ENCODE results near the gene ROBO2. TPM values are rescaled to one million over a fixed set of nuclear protein-coding genes. Genes with fewer than 3 reads are reported as not detected.

The ROBO2 gene
- polyA plus RNA-seq, 2 of the 4 experiments (the other 2 are of a cell fraction): 0.04 TPM; not detected in 1

DNA sequence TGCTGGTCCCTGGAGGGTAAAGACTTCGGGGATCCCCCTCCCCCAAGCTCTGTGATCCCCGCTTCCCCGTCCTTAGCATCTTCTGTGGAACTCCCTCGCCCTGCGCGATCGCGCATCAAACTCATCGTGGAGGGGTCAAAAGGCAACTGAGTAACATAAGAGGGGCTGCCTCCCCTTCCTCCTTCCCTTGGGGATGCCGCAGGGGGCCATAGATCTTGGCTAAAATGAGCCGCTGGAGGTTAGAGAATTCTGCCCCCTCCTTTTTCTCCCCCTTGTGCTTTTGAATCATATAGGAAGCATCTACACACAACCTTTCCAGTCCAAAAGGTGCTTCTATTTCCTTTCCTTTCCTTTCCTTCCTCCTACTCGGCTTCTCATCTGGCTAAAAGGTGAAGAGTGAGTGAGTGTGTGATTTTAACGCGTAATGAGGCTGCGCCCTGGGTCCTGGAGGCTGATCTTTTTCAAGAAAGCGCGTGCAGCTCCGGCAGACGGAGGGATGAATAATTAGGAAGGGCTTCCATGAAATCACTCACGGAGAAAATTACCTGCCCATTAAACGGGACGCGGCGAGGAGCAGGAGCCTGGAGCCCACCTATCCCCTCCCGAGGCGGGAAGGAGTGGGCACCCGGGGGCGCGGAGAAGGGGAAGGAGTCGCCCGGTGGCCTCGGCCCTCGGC lies 831 bp upstream of the ROBO2 start:
- POLR2A ChIA-PET: no interaction called here
- ATAC-seq (peak; percentile 30 to 58; a peak in 5 of 6 replicates), FAIRE-seq (no peak), DNase-seq (ENCODE audit: low read depth in 1 of 2, low spot score in 1 of 2) (no peak)
- 27% methylated on average over 24 of the region's 33 CpGs for WGBS (ENCODE audit: missing lambda C conversion rate)
- Histone ChIP-seq H3K27ac (no peak overlapping the region), H3K4me2 (peak overlapping the region; percentile 62), H3K4me3 (peak overlapping the region; percentile 29; the same call in 1 of the 3 replicates), H3K9me3 (no peaks in the 10 kb centered on the region), H3K4me1 (peaks cover 9% of the 10 kb centered on the region; the same call in 1 of the 3 replicates)
- CTCF ChIA-PET: interaction anchor here (0.8 to 2.4 kb wide), 13 partner anchors 10 to 1606 kb away, joined by 3 to 23 read pairs (median 4); no protein-coding TSS in a partner anchor
- TF ChIP-seq CHD2 (IDR thresholded peaks at IDR 0.05; ENCODE audit: low read length, partially characterized antibody) (no peak), ZFP36 (IDR thresholded peaks at IDR 0.05; ENCODE audit: borderline replicate concordance, partially characterized antibody) (no peak), USF2 (IDR thresholded peaks at IDR 0.05) (no peak), GATA3 (IDR thresholded peaks at IDR 0.05; ENCODE audit: borderline replicate concordance) (no peak), RCOR1 (IDR thresholded peaks at IDR 0.05; ENCODE audit: low read depth, low read length) (no peak), CBX8 (IDR thresholded peaks at IDR 0.05) (no peak), ZNF302 (CRISPR knock-in tag; IDR thresholded peaks at IDR 0.05) (no peak), ZC3H11A (IDR thresholded peaks at IDR 0.05) (no peak), EHMT2 (IDR thresholded peaks at IDR 0.05; ENCODE audit: low read depth) (no peak), FOXS1 (CRISPR knock-in tag; IDR thresholded peaks at IDR 0.05) (no peak), EP300 (IDR thresholded peaks at IDR 0.05) (no peak)
- TF ChIP-seq, protein P1, sequence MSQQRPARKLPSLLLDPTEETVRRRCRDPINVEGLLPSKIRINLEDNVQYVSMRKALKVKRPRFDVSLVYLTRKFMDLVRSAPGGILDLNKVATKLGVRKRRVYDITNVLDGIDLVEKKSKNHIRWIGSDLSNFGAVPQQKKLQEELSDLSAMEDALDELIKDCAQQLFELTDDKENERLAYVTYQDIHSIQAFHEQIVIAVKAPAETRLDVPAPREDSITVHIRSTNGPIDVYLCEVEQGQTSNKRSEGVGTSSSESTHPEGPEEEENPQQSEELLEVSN (IDR thresholded peaks at IDR 0.05; ENCODE audit: borderline replicate concordance, low read depth): no peak
- TF ChIP-seq, protein P2, sequence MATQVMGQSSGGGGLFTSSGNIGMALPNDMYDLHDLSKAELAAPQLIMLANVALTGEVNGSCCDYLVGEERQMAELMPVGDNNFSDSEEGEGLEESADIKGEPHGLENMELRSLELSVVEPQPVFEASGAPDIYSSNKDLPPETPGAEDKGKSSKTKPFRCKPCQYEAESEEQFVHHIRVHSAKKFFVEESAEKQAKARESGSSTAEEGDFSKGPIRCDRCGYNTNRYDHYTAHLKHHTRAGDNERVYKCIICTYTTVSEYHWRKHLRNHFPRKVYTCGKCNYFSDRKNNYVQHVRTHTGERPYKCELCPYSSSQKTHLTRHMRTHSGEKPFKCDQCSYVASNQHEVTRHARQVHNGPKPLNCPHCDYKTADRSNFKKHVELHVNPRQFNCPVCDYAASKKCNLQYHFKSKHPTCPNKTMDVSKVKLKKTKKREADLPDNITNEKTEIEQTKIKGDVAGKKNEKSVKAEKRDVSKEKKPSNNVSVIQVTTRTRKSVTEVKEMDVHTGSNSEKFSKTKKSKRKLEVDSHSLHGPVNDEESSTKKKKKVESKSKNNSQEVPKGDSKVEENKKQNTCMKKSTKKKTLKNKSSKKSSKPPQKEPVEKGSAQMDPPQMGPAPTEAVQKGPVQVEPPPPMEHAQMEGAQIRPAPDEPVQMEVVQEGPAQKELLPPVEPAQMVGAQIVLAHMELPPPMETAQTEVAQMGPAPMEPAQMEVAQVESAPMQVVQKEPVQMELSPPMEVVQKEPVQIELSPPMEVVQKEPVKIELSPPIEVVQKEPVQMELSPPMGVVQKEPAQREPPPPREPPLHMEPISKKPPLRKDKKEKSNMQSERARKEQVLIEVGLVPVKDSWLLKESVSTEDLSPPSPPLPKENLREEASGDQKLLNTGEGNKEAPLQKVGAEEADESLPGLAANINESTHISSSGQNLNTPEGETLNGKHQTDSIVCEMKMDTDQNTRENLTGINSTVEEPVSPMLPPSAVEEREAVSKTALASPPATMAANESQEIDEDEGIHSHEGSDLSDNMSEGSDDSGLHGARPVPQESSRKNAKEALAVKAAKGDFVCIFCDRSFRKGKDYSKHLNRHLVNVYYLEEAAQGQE (IDR thresholded peaks at IDR 0.05): no peak

GRCh38 chr3:77040216-77040615 lies 317 bp downstream of the ROBO2 start:
- 32% methylated on average over 11 of the region's 11 CpGs for WGBS (ENCODE audit: missing lambda C conversion rate)
- no peak for DNase-seq (ENCODE audit: low read depth in 1 of 2, low spot score in 1 of 2)

More at GRCh38 chr3:77040216-77040615, 317 bp downstream of the ROBO2 start:
- Histone ChIP-seq H3K4me1 (peaks cover 9% of the 10 kb centered on the region; the same call in 1 of the 3 replicates), H3K4me3 (peak overlapping the region; percentile 29; the same call in 1 of the 3 replicates), H3K27ac (no peak overlapping the region), H3K9me3 (no peaks in the 10 kb centered on the region), H3K4me2 (peak overlapping the region; percentile 62)
- TF ChIP-seq MAZ (IDR thresholded peaks at IDR 0.05; ENCODE audit: borderline replicate concordance, low read depth, low read length) (no peak), KDM1A (IDR thresholded peaks at IDR 0.05; ENCODE audit: low read depth) (no peak), MAFK (IDR thresholded peaks at IDR 0.05; ENCODE audit: partially characterized antibody) (no peak), CHD4 (IDR thresholded peaks at IDR 0.05; ENCODE audit: borderline replicate concordance) (no peak), GATA3 (IDR thresholded peaks at IDR 0.05; ENCODE audit: borderline replicate concordance) (no peak), RNF2 (IDR thresholded peaks at IDR 0.05; ENCODE audit: borderline replicate concordance, low read depth) (no peak), EP300 (IDR thresholded peaks at IDR 0.05) (no peak), SMC3 (IDR thresholded peaks at IDR 0.05) (no peak), KDM5A (IDR thresholded peaks at IDR 0.05) (no peak), NR3C1 (IDR thresholded peaks at IDR 0.05) (no peak), ZFP36 (IDR thresholded peaks at IDR 0.05; ENCODE audit: borderline replicate concordance, partially characterized antibody) (no peak)
- TF ChIP-seq, protein P3, sequence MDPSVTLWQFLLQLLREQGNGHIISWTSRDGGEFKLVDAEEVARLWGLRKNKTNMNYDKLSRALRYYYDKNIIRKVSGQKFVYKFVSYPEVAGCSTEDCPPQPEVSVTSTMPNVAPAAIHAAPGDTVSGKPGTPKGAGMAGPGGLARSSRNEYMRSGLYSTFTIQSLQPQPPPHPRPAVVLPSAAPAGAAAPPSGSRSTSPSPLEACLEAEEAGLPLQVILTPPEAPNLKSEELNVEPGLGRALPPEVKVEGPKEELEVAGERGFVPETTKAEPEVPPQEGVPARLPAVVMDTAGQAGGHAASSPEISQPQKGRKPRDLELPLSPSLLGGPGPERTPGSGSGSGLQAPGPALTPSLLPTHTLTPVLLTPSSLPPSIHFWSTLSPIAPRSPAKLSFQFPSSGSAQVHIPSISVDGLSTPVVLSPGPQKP (IDR thresholded peaks at IDR 0.05; ENCODE audit: low read depth, low read length): no peak
- TF ChIP-seq, protein P4, sequence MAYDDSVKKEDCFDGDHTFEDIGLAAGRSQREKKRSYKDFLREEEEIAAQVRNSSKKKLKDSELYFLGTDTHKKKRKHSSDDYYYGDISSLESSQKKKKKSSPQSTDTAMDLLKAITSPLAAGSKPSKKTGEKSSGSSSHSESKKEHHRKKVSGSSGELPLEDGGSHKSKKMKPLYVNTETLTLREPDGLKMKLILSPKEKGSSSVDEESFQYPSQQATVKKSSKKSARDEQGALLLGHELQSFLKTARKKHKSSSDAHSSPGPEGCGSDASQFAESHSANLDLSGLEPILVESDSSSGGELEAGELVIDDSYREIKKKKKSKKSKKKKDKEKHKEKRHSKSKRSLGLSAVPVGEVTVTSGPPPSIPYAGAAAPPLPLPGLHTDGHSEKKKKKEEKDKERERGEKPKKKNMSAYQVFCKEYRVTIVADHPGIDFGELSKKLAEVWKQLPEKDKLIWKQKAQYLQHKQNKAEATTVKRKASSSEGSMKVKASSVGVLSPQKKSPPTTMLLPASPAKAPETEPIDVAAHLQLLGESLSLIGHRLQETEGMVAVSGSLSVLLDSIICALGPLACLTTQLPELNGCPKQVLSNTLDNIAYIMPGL (CRISPR knock-in tag; IDR thresholded peaks at IDR 0.05; ENCODE audit: borderline replicate concordance): no peak
- ChIA-PET CTCF (interaction anchor here (2.2 kb wide), 1 partner anchor 10 kb away, joined by 7 read pairs; no protein-coding TSS in a partner anchor), POLR2A (no interaction called here)
- ATAC-seq: no peak
- no peak for FAIRE-seq
